WTC11 (cell line): ENCODE results near the gene ENC1. TPM values are rescaled to one million over a fixed set of nuclear protein-coding genes. Genes with fewer than 3 reads are reported as not detected.

Experiments
- ATAC-seq: fragments of 200-7000 bp; cut with Tn5 transposase; 2 replicates; pipeline ENCODE4 v1.10.0; 2021; ENCODE audit warnings: mild to moderate bottlenecking, moderate library complexity
- CTCF ChIA-PET: fragments of 300-600 bp; sonication (Branson Sonifier 250); formaldehyde crosslinking; loops from one replicate; lab custom pipeline; 2021; ENCODE audit warnings: antibody characterized with exemption; lab: Charles Lee
- POLR2A ChIA-PET: fragments of 350-600 bp; sonication (Branson Sonifier 250); formaldehyde crosslinking; loops from one replicate; lab custom pipeline; 2021; ENCODE audit warnings: antibody characterized with exemption; lab: Charles Lee
- DNase-seq: peaks from one replicate; pipeline ENCODE4 v3.0.0; 2021; ENCODE audit warnings: low spot score
- H3K27ac Mint-ChIP-seq: 2 replicates; pipeline ENCODE4 v1.8.0; 2021; ENCODE audit warnings: mixed read lengths
- H3K27me3 Mint-ChIP-seq: 2 replicates; pipeline ENCODE4 v1.8.0; 2021; ENCODE audit warnings: low read depth, mild to moderate bottlenecking, moderate library complexity, mixed read lengths
- H3K36me3 Mint-ChIP-seq: 2 replicates; pipeline ENCODE4 v1.8.0; 2021; ENCODE audit warnings: mixed read lengths
- H3K4me1 Mint-ChIP-seq: 2 replicates; pipeline ENCODE4 v1.8.0; 2022; ENCODE audit warnings: mixed read lengths
- H3K4me3 Mint-ChIP-seq: 2 replicates; pipeline ENCODE4 v1.8.0; 2021; ENCODE audit warnings: mild to moderate bottlenecking, moderate library complexity, mixed read lengths
- H3K9me3 Mint-ChIP-seq: 2 replicates; pipeline ENCODE4 v1.8.0; 2021; ENCODE audit warnings: mixed read lengths
- FOXJ3 ChIP-seq: sonication (generic); formaldehyde crosslinking; IDR thresholded peaks from 2 replicates; pipeline ENCODE4 v1.9.0; 2021; ENCODE audit warnings: missing genetic modification reagents, mild to moderate bottlenecking, borderline replicate concordance
- GRHL2 ChIP-seq: fragments of 250-450 bp; sonication (Bioruptor Pico); IDR thresholded peaks from 2 replicates; pipeline ENCODE4 v1.8.0; 2022; ENCODE audit warnings: mild to moderate bottlenecking, moderate library complexity; ENCODE audit not compliant: insufficient replicate concordance, severe bottlenecking
- HMGA2 ChIP-seq: fragments of 250-450 bp; sonication (Bioruptor Pico); IDR thresholded peaks from 2 replicates; pipeline ENCODE4 v1.4.0; 2021; ENCODE audit warnings: mild to moderate bottlenecking, moderate library complexity
- MYBL2 ChIP-seq: sonication (generic); formaldehyde crosslinking; IDR thresholded peaks from 2 replicates; pipeline ENCODE4 v1.8.1; 2023; ENCODE audit warnings: mild to moderate bottlenecking, moderate library complexity, missing genetic modification reagents
- OVOL2 ChIP-seq: fragments of 250-450 bp; sonication (Bioruptor Pico); IDR thresholded peaks from 2 replicates; pipeline ENCODE4 v1.9.0; 2021; ENCODE audit warnings: mild to moderate bottlenecking, borderline replicate concordance
- RELA ChIP-seq: sonication (generic); formaldehyde crosslinking; IDR thresholded peaks from 2 replicates; pipeline ENCODE4 v1.8.1; 2022; ENCODE audit warnings: missing genetic modification reagents, mild to moderate bottlenecking, borderline replicate concordance
- SP1 ChIP-seq: sonication (generic); formaldehyde crosslinking; conservative IDR thresholded peaks from 2 replicates; pipeline ENCODE4 v1.8.1; 2022; ENCODE audit warnings: missing genetic modification reagents
- TCF7 ChIP-seq: sonication (generic); formaldehyde crosslinking; IDR thresholded peaks from 2 replicates; pipeline ENCODE4 v1.8.0; 2022; ENCODE audit warnings: mild to moderate bottlenecking, low read depth, missing genetic modification reagents, moderate library complexity
- ZBTB21 ChIP-seq: sonication (generic); formaldehyde crosslinking; IDR thresholded peaks from 2 replicates; pipeline ENCODE4 v1.8.1; 2023; ENCODE audit warnings: mild to moderate bottlenecking, missing genetic modification reagents, borderline replicate concordance
- total RNA-seq: library from RNA; stranded (reverse); gene quantifications from 3 replicates; pipeline ENCODE4 v1.2.3, GENCODE V29; 2021
- TF ChIP-seq, protein P1 (sequence below): sonication (generic); formaldehyde crosslinking; IDR thresholded peaks from 2 replicates; pipeline ENCODE4 v1.8.0; 2023; ENCODE audit warnings: missing genetic modification reagents
- TF ChIP-seq, protein P2 (sequence below): sonication (generic); formaldehyde crosslinking; IDR thresholded peaks from 2 replicates; pipeline ENCODE4 v1.8.1; 2023; ENCODE audit warnings: mild to moderate bottlenecking, missing genetic modification reagents
- TF ChIP-seq, protein P3 (sequence below): fragments of 250-450 bp; sonication (Bioruptor Pico); conservative IDR thresholded peaks from 2 replicates; pipeline ENCODE4 v1.9.0; 2021; ENCODE audit warnings: mild to moderate bottlenecking
- TF ChIP-seq, protein P4 (sequence below): sonication (generic); formaldehyde crosslinking; IDR thresholded peaks from 2 replicates; pipeline ENCODE4 v1.8.0; 2023; ENCODE audit warnings: missing genetic modification reagents, mild to moderate bottlenecking, borderline replicate concordance
- TF ChIP-seq, protein P5 (sequence below): fragments of 200-600 bp; IDR thresholded peaks from 2 replicates; pipeline ENCODE4 v1.8.0; 2022; ENCODE audit warnings: antibody characterized with exemption

Gene ENC1
- total RNA-seq, 1 experiment from 2014 or later = 18.3 TPM

DNA sequence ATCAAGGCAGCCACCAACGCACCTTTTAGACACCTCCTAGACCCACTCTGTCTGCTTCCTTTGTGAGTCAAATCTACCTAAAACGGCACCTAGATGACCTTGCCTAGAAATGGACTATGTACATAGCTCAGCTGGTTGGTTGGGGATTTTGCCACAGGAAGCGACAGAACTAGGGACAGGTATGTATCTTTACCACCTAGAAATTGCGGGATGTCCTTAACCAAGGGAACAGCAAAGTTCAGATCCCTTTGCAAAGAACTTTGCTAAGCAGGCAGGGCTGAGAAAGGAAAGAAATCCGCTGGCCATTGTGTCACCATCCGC is 2.0 kb upstream of the ENC1 start (continued):
- TF ChIP-seq FOXJ3 (CRISPR knock-in tag) (no peak), MYBL2 (CRISPR knock-in tag) (no peak), TCF7 (CRISPR knock-in tag) (no peak), RELA (CRISPR knock-in tag) (no peak)
- TF ChIP-seq, protein P1, sequence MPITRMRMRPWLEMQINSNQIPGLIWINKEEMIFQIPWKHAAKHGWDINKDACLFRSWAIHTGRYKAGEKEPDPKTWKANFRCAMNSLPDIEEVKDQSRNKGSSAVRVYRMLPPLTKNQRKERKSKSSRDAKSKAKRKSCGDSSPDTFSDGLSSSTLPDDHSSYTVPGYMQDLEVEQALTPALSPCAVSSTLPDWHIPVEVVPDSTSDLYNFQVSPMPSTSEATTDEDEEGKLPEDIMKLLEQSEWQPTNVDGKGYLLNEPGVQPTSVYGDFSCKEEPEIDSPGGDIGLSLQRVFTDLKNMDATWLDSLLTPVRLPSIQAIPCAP (CRISPR knock-in tag) = no peak
- TF ChIP-seq, protein P2, sequence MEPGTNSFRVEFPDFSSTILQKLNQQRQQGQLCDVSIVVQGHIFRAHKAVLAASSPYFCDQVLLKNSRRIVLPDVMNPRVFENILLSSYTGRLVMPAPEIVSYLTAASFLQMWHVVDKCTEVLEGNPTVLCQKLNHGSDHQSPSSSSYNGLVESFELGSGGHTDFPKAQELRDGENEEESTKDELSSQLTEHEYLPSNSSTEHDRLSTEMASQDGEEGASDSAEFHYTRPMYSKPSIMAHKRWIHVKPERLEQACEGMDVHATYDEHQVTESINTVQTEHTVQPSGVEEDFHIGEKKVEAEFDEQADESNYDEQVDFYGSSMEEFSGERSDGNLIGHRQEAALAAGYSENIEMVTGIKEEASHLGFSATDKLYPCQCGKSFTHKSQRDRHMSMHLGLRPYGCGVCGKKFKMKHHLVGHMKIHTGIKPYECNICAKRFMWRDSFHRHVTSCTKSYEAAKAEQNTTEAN (CRISPR knock-in tag) = no peak
- TF ChIP-seq, protein P3, sequence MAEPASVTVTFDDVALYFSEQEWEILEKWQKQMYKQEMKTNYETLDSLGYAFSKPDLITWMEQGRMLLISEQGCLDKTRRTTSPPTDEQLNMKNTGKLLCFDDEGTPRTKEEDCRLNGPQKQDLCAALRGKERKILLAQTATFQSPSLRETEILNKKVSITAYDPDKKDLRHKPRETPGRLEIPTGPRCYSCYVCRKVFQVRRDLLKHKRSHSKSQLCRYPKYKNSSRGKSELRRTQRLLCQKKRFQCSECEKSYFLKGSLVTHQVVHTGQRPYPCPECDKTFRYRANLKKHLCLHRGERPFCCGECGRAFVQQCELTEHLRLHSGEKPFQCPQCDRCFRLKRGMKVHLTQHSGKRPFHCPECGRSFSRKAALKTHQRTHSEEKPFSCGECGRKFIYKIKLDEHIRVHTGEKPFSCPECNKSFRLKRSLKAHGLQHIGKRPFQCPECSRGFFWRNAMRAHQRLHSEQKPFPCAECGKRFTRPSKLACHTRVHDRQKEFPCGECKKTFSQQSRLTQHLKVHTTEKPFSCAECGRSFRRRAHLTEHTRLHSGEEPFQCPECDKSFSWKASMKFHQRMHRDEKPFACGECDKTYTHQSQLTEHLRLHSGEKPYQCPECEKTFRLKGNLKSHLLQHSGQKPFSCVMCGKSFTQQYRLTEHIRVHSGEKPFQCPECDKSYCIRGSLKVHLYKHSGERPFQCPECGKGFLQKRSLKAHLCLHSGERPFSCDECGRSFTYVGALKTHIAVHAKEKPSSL (CRISPR knock-in tag) = no peak

DNA sequence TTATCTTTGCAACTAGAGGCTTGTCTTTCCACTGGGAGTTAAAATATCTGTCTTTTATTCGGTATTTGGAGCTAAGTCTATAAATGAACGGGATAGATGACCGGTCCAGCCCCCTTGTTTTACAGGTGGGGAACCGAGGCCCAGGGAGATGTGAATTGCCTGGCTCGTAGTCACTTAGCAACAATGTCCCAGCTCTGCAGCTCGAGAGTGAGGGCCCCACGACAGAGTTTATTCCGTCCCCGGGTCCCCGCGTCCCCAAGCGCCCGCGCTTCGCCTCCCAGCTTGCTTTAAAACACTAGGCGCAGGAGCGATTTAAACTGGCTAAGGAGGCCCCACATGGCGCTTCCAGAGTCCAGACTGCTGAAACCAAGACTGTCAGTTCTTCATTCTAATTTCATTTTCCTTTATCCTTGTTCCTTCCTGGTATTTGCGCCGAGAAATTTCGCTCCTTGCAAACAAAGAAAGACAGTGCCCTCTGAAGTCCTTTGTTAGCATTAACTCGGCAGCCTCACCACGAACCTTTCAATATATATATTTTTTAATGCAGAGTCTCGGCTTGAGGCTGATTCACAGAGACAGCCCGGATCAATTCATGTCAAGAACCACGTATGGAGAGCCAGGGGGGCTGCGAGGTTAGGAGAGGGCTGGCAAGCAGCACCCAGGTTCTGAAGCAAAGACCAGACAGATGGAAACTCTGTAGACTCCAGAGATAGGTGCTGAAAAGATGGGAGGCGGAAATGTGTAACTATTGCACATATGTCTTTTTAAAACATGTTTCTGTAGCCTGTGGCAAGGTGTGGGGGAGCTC is 1.4 kb upstream of the ENC1 start:
- TF ChIP-seq ZBTB21 (CRISPR knock-in tag) = no peak
- TF ChIP-seq, protein P1 (CRISPR knock-in tag) = no peak
- TF ChIP-seq, protein P4, sequence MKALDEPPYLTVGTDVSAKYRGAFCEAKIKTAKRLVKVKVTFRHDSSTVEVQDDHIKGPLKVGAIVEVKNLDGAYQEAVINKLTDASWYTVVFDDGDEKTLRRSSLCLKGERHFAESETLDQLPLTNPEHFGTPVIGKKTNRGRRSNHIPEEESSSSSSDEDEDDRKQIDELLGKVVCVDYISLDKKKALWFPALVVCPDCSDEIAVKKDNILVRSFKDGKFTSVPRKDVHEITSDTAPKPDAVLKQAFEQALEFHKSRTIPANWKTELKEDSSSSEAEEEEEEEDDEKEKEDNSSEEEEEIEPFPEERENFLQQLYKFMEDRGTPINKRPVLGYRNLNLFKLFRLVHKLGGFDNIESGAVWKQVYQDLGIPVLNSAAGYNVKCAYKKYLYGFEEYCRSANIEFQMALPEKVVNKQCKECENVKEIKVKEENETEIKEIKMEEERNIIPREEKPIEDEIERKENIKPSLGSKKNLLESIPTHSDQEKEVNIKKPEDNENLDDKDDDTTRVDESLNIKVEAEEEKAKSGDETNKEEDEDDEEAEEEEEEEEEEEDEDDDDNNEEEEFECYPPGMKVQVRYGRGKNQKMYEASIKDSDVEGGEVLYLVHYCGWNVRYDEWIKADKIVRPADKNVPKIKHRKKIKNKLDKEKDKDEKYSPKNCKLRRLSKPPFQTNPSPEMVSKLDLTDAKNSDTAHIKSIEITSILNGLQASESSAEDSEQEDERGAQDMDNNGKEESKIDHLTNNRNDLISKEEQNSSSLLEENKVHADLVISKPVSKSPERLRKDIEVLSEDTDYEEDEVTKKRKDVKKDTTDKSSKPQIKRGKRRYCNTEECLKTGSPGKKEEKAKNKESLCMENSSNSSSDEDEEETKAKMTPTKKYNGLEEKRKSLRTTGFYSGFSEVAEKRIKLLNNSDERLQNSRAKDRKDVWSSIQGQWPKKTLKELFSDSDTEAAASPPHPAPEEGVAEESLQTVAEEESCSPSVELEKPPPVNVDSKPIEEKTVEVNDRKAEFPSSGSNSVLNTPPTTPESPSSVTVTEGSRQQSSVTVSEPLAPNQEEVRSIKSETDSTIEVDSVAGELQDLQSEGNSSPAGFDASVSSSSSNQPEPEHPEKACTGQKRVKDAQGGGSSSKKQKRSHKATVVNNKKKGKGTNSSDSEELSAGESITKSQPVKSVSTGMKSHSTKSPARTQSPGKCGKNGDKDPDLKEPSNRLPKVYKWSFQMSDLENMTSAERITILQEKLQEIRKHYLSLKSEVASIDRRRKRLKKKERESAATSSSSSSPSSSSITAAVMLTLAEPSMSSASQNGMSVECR (CRISPR knock-in tag) = no peak
- no peak for TF ChIP-seq GRHL2 (CRISPR knock-in tag)
- TF ChIP-seq SP1 (CRISPR knock-in tag) = no peak
- TF ChIP-seq, protein P5, sequence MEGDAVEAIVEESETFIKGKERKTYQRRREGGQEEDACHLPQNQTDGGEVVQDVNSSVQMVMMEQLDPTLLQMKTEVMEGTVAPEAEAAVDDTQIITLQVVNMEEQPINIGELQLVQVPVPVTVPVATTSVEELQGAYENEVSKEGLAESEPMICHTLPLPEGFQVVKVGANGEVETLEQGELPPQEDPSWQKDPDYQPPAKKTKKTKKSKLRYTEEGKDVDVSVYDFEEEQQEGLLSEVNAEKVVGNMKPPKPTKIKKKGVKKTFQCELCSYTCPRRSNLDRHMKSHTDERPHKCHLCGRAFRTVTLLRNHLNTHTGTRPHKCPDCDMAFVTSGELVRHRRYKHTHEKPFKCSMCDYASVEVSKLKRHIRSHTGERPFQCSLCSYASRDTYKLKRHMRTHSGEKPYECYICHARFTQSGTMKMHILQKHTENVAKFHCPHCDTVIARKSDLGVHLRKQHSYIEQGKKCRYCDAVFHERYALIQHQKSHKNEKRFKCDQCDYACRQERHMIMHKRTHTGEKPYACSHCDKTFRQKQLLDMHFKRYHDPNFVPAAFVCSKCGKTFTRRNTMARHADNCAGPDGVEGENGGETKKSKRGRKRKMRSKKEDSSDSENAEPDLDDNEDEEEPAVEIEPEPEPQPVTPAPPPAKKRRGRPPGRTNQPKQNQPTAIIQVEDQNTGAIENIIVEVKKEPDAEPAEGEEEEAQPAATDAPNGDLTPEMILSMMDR = no peak
- no peak for TF ChIP-seq OVOL2 (CRISPR knock-in tag)
- no peak for TF ChIP-seq HMGA2 (CRISPR knock-in tag)
- Mint-ChIP-seq H3K4me3 (peak overlapping the region; percentile 87), H3K4me1 (peaks cover 36% of the 10 kb centered on the region), H3K27ac (no peak overlapping the region), H3K27me3 (peaks cover 34% of the 10 kb centered on the region), H3K9me3 (no peaks in the 10 kb centered on the region), H3K36me3 (no peaks in the 10 kb centered on the region)
- DNase-seq = no peak
- no peak for ATAC-seq
- ChIA-PET CTCF (interaction anchor here (1.0 to 3.8 kb wide), 11 partner anchors 11 to 657 kb away, joined by 3 to 22 read pairs (median 4); no protein-coding TSS in a partner anchor), POLR2A (interaction anchor here (0.5 to 1.3 kb wide), 2 partner anchors 13 to 246 kb away, joined by 3 to 8 read pairs; no protein-coding TSS in a partner anchor)
